Measurements from ENCODE around the gene EIF3D. TPM values are rescaled to one million over a fixed set of nuclear protein-coding genes. Genes with fewer than 3 reads are reported as not detected.

The EIF3D gene
- polyA plus RNA-seq, 3 donors, result 102 to 244 (median 122) TPM

- WGBS (ENCODE audit: insufficient coverage), result 58% methylated on average over 8 of the region's 12 CpGs
- Histone ChIP-seq H3K27ac (ENCODE audit: low read depth in 1 of 2, low read length in 2 of 2) (no peak overlapping the region), H3K27me3 (ENCODE audit: control insufficient read depth in 2 of 2, insufficient read depth in 2 of 2, low read length in 2 of 2) (peaks cover 0 to 20% of the 10 kb centered on the region in 2 donors), H2AFZ (ENCODE audit: insufficient read depth, low read depth, low read length, poor library complexity, severe bottlenecking) (peak overlapping the region; percentile 41), H3K4me1 (ENCODE audit: control insufficient read depth in 1 of 2, insufficient read depth in 2 of 2, low read length in 2 of 2) (peaks cover 14 to 17% of the 10 kb centered on the region in 2 donors), H3K36me3 (replicated peaks in 1 of 2; ENCODE audit: control insufficient read depth in 1 of 2, insufficient read depth in 2 of 2, low read length in 2 of 2) (no peaks in the 10 kb centered on the region), H3K9ac (ENCODE audit: insufficient read depth, low read length, poor library complexity, severe bottlenecking) (peak overlapping the region; percentile 32), H3K79me2 (ENCODE audit: insufficient read depth, low read length) (no peaks in the 10 kb centered on the region), H3K9me3 (replicated peaks in 1 of 2; ENCODE audit: control insufficient read depth in 1 of 2, insufficient read depth in 1 of 2, low read length in 2 of 2) (no peaks in the 10 kb centered on the region), H4K20me1 (ENCODE audit: insufficient read depth, low read length) (no peaks in the 10 kb centered on the region), H3K4me3 (replicated peaks in 1 of 3; ENCODE audit: low read depth in 2 of 3, low read length in 3 of 3) (peak overlapping the region in 1 of 3 experiments; percentile 30), H3K4me2 (replicated peaks; ENCODE audit: extremely low read depth, low read length, poor library complexity, severe bottlenecking) (peak overlapping the region; percentile 41)
- intact Hi-C loops (cut with micrococcal nuclease), result no loop called here
- Mint-ChIP-seq H3K9me3 (peaks cover 0 to 5% (median 2%) of the 10 kb centered on the region in 7 donors), H3K27ac (no peak overlapping the region), H3K4me3 (no peak overlapping the region), H3K27me3 (ENCODE audit: low read depth in 3 of 3) (peaks cover 5 to 42% (median 42%) of the 10 kb centered on the region in 3 donors), H3K4me1 (peaks cover 16% of the 10 kb centered on the region), H3K36me3 (no peaks in the 10 kb centered on the region)
- TF ChIP-seq CTCF (IDR thresholded peaks at IDR 0.05), result no peak
- no peak for DNase-seq
Observed at GRCh38 chr22:36563444-36563843, 34.5 kb upstream of the EIF3D start.

GRCh38 chr22:36563001-36563400 lies 34.0 kb upstream of the EIF3D start:
- Histone ChIP-seq H4K20me1 (ENCODE audit: insufficient read depth, low read length) (no peaks in the 10 kb centered on the region), H3K27me3 (ENCODE audit: control insufficient read depth in 2 of 2, insufficient read depth in 2 of 2, low read length in 2 of 2) (peaks cover 0 to 20% of the 10 kb centered on the region in 2 donors), H3K9ac (ENCODE audit: insufficient read depth, low read length, poor library complexity, severe bottlenecking) (peak overlapping the region; percentile 32), H3K4me3 (replicated peaks in 1 of 3; ENCODE audit: low read depth in 2 of 3, low read length in 3 of 3) (peak overlapping the region in 1 of 3 experiments; percentile 30), H3K4me1 (ENCODE audit: control insufficient read depth in 1 of 2, insufficient read depth in 2 of 2, low read length in 2 of 2) (peaks cover 14 to 17% of the 10 kb centered on the region in 2 donors), H3K79me2 (ENCODE audit: insufficient read depth, low read length) (no peaks in the 10 kb centered on the region), H3K4me2 (replicated peaks; ENCODE audit: extremely low read depth, low read length, poor library complexity, severe bottlenecking) (peak overlapping the region; percentile 41), H3K9me3 (replicated peaks in 1 of 2; ENCODE audit: control insufficient read depth in 1 of 2, insufficient read depth in 1 of 2, low read length in 2 of 2) (no peaks in the 10 kb centered on the region), H3K27ac (ENCODE audit: low read depth in 1 of 2, low read length in 2 of 2) (no peak overlapping the region), H3K36me3 (replicated peaks in 1 of 2; ENCODE audit: control insufficient read depth in 1 of 2, insufficient read depth in 2 of 2, low read length in 2 of 2) (no peaks in the 10 kb centered on the region), H2AFZ (ENCODE audit: insufficient read depth, low read depth, low read length, poor library complexity, severe bottlenecking) (no peak overlapping the region)
- TF ChIP-seq CTCF (IDR thresholded peaks at IDR 0.05), result no peak
- H3K27ac Mint-ChIP-seq, result no peak overlapping the region
- peaks cover 16% of the 10 kb centered on the region for H3K4me1 Mint-ChIP-seq
- DNase-seq, result no peak
- H3K27me3 Mint-ChIP-seq (ENCODE audit: low read depth in 3 of 3), result peaks cover 5 to 39% (median 39%) of the 10 kb centered on the region in 3 donors
- no peak overlapping the region for H3K4me3 Mint-ChIP-seq
- WGBS (ENCODE audit: insufficient coverage), result 80% methylated on average over 2 of the region's 3 CpGs
- H3K9me3 Mint-ChIP-seq, result peaks cover 0 to 5% (median 2%) of the 10 kb centered on the region in 7 donors
- intact Hi-C loops (cut with micrococcal nuclease), result no loop called here
- no peaks in the 10 kb centered on the region for H3K36me3 Mint-ChIP-seq

All from CD14-positive monocyte (primary cell).